B cell (primary cell): ENCODE measurements around the gene WWC2. TPM values are rescaled to one million over a fixed set of nuclear protein-coding genes. Genes with fewer than 3 reads are reported as not detected.

Experiments used
- ATAC-seq: fragments of 200-7000 bp; cut with Tn5 transposase; one replicate; pipeline ENCODE4 v1.10.0; 2021; ENCODE audit warnings: low read depth, mild to moderate bottlenecking, moderate number of reproducible peaks, moderate library complexity
- CTCF ChIA-PET: fragments of 350-600 bp; sonication (Branson Sonifier 250); formaldehyde crosslinking; loops from one replicate; lab custom pipeline; 2021; ENCODE audit warnings: antibody characterized with exemption, inconsistent platforms; lab: Charles Lee
- POLR2A ChIA-PET: fragments of 350-600 bp; sonication (Branson Sonifier 250); formaldehyde crosslinking; loops from one replicate; lab custom pipeline; 2021; ENCODE audit warnings: antibody characterized with exemption; lab: Charles Lee
- DNase-seq: peaks from one replicate; pipeline ENCODE4 v3.0.0; 2013
- H2AFZ ChIP-seq: 2 replicates; pipeline ENCODE4 v1.6.1; 2012; ENCODE audit warnings: mild to moderate bottlenecking, low read depth, low read length; ENCODE audit not compliant: insufficient read depth, poor library complexity, severe bottlenecking
- H3K27ac ChIP-seq, 2 donors: 1 replicate in 1 of 2; 2 replicates in 1 of 2; pipeline ENCODE4 v1.5.1; 2012 to 2013; ENCODE audit warnings: low read length in 2 of 2, mild to moderate bottlenecking in 2 of 2, moderate library complexity in 1 of 2
- H3K27me3 ChIP-seq, 4 experiments: fragments of 200-600 bp in 1 of 4; sonication (generic) in 1 of 4; replicated peaks in 1 of 4; 1 replicate in 2 of 4; 2 replicates in 2 of 4; pipeline versions ENCODE4 v1.6.1 to v1.7.0; 2013 to 2016; ENCODE audit warnings: low read length in 3 of 4, mild to moderate bottlenecking in 2 of 4, mixed read lengths in 1 of 4, moderate library complexity in 1 of 4; ENCODE audit not compliant: insufficient read depth in 4 of 4, control insufficient read depth in 3 of 4; ENCODE audit errors: control extremely low read depth in 1 of 4
- H3K36me3 ChIP-seq, 2 experiments: replicated peaks in 1 of 2; 1 replicate in 1 of 2; 2 replicates in 1 of 2; pipeline versions ENCODE4 v1.6.1 to v1.7.1; 2013; ENCODE audit warnings: low read length in 1 of 2; ENCODE audit not compliant: insufficient read depth in 2 of 2, control insufficient read depth in 1 of 2; ENCODE audit errors: control extremely low read depth in 1 of 2, extremely low read depth in 1 of 2
- H3K4me1 ChIP-seq, 2 donors: fragments of 200-600 bp in 1 of 2; sonication (generic) in 1 of 2; 1 replicate in 1 of 2; 2 replicates in 1 of 2; pipeline versions ENCODE4 v1.5.1 to v1.6.1; 2013 to 2017; ENCODE audit warnings: low read length in 2 of 2; ENCODE audit not compliant: control insufficient read depth in 2 of 2, insufficient read depth in 2 of 2
- H3K4me2 ChIP-seq: replicated peaks from 2 replicates; pipeline ENCODE3; 2012; ENCODE audit warnings: mild to moderate bottlenecking, low read depth, low read length; ENCODE audit not compliant: poor library complexity, severe bottlenecking
- H3K4me3 ChIP-seq, 5 experiments: fragments of 200-600 bp in 1 of 5; sonication (generic) in 1 of 5; 1 replicate in 3 of 5; 2 replicates in 2 of 5; pipeline versions ENCODE4 v1.5.1 to v1.7.0; 2011 to 2016; ENCODE audit warnings: low read length in 4 of 5, mild to moderate bottlenecking in 4 of 5, low read depth in 2 of 5, control low read depth in 1 of 5, moderate library complexity in 1 of 5; ENCODE audit not compliant: insufficient read depth in 1 of 5; ENCODE audit errors: control extremely low read depth in 1 of 5, extremely low read depth in 1 of 5
- H3K79me2 ChIP-seq: fragments of 200-600 bp; sonication (generic); one replicate; pipeline ENCODE4 v1.6.0; 2016; ENCODE audit warnings: low read length; ENCODE audit not compliant: control insufficient read depth, insufficient read depth
- H3K9ac ChIP-seq: fragments of 200-600 bp; sonication (generic); 2 replicates; pipeline ENCODE4 v1.6.1; 2017; ENCODE audit warnings: mild to moderate bottlenecking, low read length, moderate library complexity
- H3K9me3 ChIP-seq, 3 donors: one replicate each; pipeline versions ENCODE4 v1.6.1 to v1.7.1; 2013; ENCODE audit warnings: low read length in 2 of 3; ENCODE audit not compliant: control insufficient read depth in 2 of 3, insufficient read depth in 1 of 3; ENCODE audit errors: control extremely low read depth in 1 of 3
- H4K20me1 ChIP-seq: 2 replicates; pipeline ENCODE4 v1.6.0; 2012; ENCODE audit warnings: mild to moderate bottlenecking, low read length; ENCODE audit not compliant: insufficient read depth, control insufficient read depth, poor library complexity, severe bottlenecking
- H3K27ac Mint-ChIP-seq: one replicate; pipeline ENCODE4 v1.8.0; 2021; ENCODE audit warnings: mixed read lengths
- H3K27me3 Mint-ChIP-seq: one replicate; pipeline ENCODE4 v1.8.0; 2021; ENCODE audit warnings: mixed read lengths
- H3K4me1 Mint-ChIP-seq: one replicate; pipeline ENCODE4 v1.8.0; 2021; ENCODE audit warnings: mixed read lengths
- H3K4me3 Mint-ChIP-seq: one replicate; pipeline ENCODE4 v1.8.0; 2021; ENCODE audit warnings: mixed read lengths
- H3K9me3 Mint-ChIP-seq: one replicate; pipeline ENCODE4 v1.8.0; 2022; ENCODE audit warnings: mixed read lengths; ENCODE audit not compliant: insufficient read depth
- CTCF ChIP-seq: fragments of 200-600 bp; IDR thresholded peaks from one replicate; pipeline ENCODE4 v1.8.0; 2022; ENCODE audit warnings: antibody characterized with exemption, mild to moderate bottlenecking
- EZH2 ChIP-seq: IDR thresholded peaks from 2 replicates; pipeline ENCODE4 v1.6.1; 2012; ENCODE audit warnings: borderline replicate concordance, low read depth, mild to moderate bottlenecking, moderate library complexity, low read length; ENCODE audit not compliant: insufficient read depth, poor library complexity, severe bottlenecking
- WGBS: methylation state at CpG from one replicate; pipeline ENCODE4 v1.1.5; 2013; ENCODE audit warnings: missing lambda C conversion rate; ENCODE audit not compliant: insufficient coverage; 5-methylcytosine and 5-hydroxymethylcytosine counted together
- intact Hi-C: fragments of 100-400 bp; cut with micrococcal nuclease; formaldehyde crosslinking; loops from one replicate; pipeline ENCODE4 v1.10.0; 2022
- polyA plus RNA-seq: library from polyadenylated mRNA; depleted of rRNA; stranded (reverse); fragments of >200 nt; gene quantifications from 2 replicates; pipeline ENCODE4 v1.2.3, GENCODE V29; 2012
- total RNA-seq, 2 donors: library from RNA; stranded (reverse); fragments of 120-200 nt in 1 of 2; gene quantifications; 1 replicate in 1 of 2; 2 replicates in 1 of 2; pipeline versions ENCODE4 v1.2.3 to v1.2.4, GENCODE V29; 2013 to 2022

WWC2 gene
- total and polyA plus RNA-seq, 2 donors (not counting 1 experiment from before 2014, with no cell fraction given), result 0.07 to 0.32 TPM

- no CpG with 5 or more reads among the region's 3 CpGs for WGBS
- Histone ChIP-seq H3K9ac (no peak overlapping the region), H3K4me3 (no peak overlapping the region), H3K27me3 (no peaks in the 10 kb centered on the region), H3K79me2 (no peaks in the 10 kb centered on the region), H4K20me1 (no peaks in the 10 kb centered on the region), H2AFZ (no peak overlapping the region), H3K27ac (no peak overlapping the region), H3K9me3 (no peaks in the 10 kb centered on the region), H3K36me3 (no peaks in the 10 kb centered on the region), H3K4me2 (no peak overlapping the region), H3K4me1 (no peaks in the 10 kb centered on the region)
- ChIA-PET POLR2A (no interaction called here), CTCF (no interaction called here)
- intact Hi-C loops, result no loop called here
- TF ChIP-seq CTCF, result no peak
- TF ChIP-seq EZH2, result no peak
- DNase-seq, result no peak
- no peak for ATAC-seq
- Mint-ChIP-seq H3K4me3 (no peak overlapping the region), H3K27me3 (no peaks in the 10 kb centered on the region), H3K4me1 (no peaks in the 10 kb centered on the region), H3K9me3 (no peaks in the 10 kb centered on the region), H3K27ac (no peak overlapping the region)
Observed at GRCh38 chr4:183082053-183082452, 17.0 kb upstream of the WWC2 start.

GRCh38 chr4:183094393-183095198 lies 4.5 kb upstream of the WWC2 start:
- intact Hi-C loops, result no loop called here
- no peak overlapping the region for H3K4me3 Mint-ChIP-seq
- Histone ChIP-seq H3K79me2 (no peaks in the 10 kb centered on the region), H3K4me1 (peaks cover 12 to 13% of the 10 kb centered on the region in 2 donors), H3K27ac (no peak overlapping the region), H2AFZ (no peak overlapping the region), H4K20me1 (no peaks in the 10 kb centered on the region), H3K27me3 (peaks cover 0 to 29% (median 7%) of the 10 kb centered on the region in 4 experiments), H3K9me3 (peaks cover 0 to 12% (median under 1%) of the 10 kb centered on the region in 3 donors), H3K4me2 (no peak overlapping the region), H3K9ac (no peak overlapping the region), H3K4me3 (no peak overlapping the region), H3K36me3 (no peaks in the 10 kb centered on the region)
- H3K4me1 Mint-ChIP-seq, result peaks cover 5% of the 10 kb centered on the region
- no peak for DNase-seq
- H3K27ac Mint-ChIP-seq, result no peak overlapping the region
- no peak for ATAC-seq
- TF ChIP-seq CTCF (no peak), EZH2 (no peak)
- H3K9me3 Mint-ChIP-seq, result no peaks in the 10 kb centered on the region
- WGBS, result 87% methylated on average over 5 of the region's 6 CpGs
- ChIA-PET CTCF (no interaction called here), POLR2A (no interaction called here)
- H3K27me3 Mint-ChIP-seq, result peaks cover 17% of the 10 kb centered on the region
